GM18868 (cell line): Measurements from ENCODE around the gene PAX5.
A peak's percentile ranks its signal among the peaks of the same experiment; 100 is the strongest.

Experiments used
- ATAC-seq: cut with Tn5 transposase; IDR thresholded peaks from one replicate; pipeline ENCODE4 v1.9.1; 2021; ENCODE audit warnings: mild to moderate bottlenecking, moderate library complexity; ENCODE audit not compliant: unreplicated experiment

The PAX5 gene

DNA sequence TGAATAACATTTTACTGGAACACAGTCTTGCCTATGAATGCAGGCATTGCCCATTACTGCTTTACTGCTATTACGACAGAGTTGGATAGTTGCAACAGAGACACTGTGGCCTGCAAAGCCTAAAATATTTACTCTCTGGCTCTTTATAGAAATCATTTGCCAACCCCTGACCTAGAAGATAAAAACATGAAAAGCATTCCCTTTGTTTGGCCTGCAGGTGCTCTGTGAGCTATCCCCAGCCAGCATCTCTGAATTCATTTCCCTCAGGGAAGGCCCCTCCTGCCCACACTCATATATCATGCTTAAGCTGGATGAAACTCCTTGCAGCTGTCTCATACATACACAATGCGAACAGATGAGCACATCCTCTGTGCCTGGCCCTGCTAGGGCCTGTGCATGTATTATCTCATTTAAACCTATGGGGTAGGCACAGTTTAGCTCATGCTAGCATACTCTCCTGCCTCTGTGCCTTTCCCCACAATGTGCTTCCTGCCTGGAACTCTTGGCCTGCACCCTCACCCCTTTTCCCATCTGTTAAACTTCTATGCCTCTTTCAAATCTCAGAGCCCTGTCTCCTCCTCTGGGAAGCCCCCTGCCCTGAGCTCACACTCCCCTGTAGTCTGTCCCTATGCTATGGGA lies 193.1 kb downstream of the PAX5 start:
- ATAC-seq, result no peak

DNA sequence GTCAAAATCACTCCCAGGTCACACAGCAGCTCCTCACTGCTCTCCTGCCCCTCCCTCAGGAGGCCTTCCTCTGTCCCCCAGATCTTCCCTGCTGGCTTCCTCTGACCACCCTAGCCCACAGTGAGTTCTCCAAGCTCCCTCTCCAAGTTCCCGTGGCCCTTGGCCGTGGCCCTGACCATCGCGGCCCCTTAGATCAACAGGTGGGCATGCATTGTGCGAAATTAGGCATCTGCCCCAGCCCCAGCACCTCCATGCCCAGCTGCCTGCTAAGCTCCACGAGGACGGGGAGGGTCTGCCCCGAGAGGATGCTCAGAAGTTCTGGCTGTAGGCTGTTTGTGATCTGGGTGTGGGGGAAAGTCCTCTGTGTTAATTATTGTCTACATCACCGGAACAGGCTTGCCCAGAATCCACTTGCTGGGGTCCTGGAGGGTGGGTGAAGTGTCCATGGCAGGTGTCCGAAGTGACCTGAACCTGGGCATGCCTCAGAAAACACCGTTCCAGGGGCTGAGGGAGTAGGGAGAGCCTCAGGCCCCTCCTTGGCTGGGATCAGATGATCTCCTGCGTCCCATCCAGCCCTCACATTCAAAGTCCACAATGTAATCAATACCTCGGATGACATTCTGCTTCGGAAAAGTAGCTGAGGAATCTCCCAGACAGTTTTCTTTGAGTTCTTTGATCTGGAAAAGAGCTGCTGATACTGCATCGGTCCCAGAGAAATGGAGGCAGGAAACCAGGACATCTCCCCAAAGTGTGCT lies 194.8 kb downstream of the PAX5 start:
- ATAC-seq, result no peak

- no peak for ATAC-seq
These were observed 196.3 kb downstream of the PAX5 start for GRCh38 chr9:36837431-36838405.

- ATAC-seq, result no peak
These were observed 197.6 kb downstream of the PAX5 start for GRCh38 chr9:36836486-36836885.

DNA sequence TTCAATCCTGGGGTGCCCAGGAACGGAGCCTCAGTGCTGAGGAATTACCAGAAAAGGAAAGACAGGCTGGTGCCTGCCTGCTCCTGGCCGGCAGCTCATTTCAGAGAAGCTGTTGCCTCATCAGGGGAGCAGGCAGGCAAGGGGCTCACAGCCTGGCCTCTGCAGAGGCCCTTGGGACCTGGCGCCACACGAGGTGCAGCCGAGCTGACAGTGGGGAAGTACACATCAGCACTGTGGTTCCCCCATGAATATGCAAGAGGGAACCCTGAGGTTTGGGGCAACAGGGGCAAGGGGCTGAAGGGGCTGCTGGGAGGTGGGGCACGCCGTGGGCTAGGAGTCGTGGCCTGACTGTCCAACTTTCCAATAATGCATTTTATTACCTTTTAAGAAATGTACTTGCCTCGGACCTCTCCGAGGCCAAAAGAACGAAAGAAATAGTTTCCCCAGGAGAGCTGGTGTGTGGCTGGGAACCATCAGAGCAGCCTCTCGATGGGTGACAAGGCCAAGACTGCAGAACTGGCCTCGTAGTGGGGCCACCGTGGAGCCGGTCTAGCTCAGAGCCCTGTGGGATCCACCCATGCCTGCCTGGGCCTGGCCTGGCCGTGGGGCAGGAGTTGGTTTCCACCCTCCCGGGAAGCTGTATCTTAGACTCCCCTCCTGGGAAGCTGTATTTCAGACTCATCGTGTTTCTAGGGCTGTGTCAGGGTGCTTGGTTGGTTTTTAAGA lies 198.6 kb downstream of the PAX5 start:
- ATAC-seq, result peak; percentile 65

DNA sequence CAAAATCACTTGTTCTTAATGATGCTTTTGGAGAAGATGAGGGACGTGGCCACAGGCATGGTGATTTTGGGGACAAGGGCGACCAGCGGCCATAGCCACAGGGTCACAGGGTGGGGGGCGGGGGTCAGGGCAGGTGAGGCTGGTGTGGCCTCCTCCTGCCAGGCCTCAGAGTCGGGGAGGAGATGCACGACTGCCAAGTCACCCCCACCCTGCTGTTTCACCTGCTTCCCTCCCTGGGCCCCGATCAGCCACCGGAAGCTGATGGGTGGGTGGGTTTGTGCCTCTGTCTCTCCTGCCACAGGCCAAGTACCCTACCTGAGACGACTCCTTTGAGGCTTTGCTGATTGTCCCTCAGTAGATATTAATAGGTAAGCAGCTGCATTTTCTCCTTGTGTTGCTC lies 199.3 kb downstream of the PAX5 start:
- ATAC-seq, result peak; percentile 1

DNA sequence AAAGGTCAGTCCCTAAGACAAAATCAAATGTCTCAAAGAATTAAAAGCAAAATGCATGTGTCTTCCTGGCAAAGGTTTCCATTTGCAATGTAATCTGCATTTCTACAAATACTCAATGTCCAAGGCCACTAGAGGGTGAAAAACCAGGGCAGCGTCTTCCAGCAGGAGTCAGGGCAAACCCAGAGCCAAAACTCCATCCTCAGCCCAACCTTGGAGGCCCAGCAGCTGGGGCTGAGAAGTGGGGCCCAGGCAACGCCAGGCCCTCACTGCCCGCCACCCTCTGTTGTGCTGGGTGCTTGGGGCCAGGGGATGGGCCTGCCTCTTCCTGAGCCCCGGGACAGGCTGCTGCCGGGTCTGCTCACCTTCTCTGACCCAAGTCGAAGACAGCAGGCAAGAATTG lies 200.1 kb downstream of the PAX5 start:
- no peak for ATAC-seq

DNA sequence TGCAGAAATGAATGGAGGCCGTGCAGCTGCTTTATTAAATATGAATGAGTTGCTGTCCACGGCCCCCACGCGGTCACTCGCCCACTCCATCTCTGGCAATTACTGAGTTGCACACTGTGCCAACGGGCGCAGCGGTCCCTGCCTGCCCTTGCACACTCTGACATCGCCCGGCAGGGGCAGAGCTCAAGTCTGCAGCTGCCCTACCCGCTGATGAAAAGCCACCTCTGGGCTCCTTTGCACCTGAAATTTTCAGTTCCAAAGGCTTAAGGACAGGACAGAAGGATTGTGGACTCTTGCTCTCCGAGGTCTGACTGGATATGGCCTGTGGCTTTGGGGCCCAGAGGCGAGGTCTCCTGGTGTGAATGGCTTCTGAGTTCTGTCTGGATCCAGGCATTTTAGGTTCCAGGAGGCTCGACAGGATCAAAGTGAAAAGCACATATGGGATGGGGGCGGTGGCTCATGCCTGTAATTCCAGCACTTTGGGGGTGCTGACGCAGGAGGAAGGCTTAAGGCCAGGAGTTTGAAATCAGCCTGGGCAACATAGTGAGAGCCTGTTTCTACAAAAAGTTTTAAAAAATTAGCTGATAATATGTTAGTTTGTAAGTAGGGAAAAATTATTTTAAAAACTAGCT lies 201.8 kb downstream of the PAX5 start:
- ATAC-seq, result no peak

DNA sequence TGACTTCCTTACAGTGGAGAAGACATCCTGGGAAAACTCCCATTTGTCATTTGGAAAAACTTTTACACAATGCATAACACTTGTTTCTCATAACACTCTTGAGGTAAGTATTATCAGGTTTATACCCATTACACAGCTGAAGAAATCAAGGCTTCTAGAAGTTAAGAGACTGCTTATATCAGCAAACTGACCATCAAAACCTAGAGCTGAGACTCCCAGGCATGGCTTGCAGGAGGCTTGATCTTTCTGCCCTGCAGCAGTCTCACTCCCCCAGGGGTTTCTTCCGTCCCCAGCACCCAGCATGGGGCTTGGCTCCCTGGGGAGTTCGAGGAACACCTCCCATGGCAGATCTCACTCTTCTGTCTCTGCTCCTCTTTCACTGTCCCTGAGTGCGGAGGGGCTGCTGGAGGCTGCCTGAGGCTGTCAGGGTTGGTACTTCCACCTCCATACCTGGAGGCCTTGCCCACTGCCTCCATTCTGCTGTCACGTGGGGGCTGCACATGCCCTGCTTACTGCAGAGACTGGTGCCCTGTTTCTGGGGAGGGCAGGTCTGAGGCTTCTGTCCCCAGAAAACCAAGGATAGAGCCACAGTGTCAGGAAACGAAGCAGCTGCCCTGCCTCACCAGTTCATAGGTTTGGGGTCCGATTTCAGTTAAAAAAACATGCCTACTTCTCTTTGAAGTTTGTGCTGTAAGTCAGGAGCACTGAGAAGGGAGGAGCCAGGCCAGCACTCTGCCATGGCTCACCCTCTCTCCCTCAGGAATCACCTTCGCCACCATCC lies 202.5 kb downstream of the PAX5 start:
- ATAC-seq, result no peak

GRCh38 chr9:36828611-36829013 lies 205.5 kb downstream of the PAX5 start:
- ATAC-seq, result no peak

DNA sequence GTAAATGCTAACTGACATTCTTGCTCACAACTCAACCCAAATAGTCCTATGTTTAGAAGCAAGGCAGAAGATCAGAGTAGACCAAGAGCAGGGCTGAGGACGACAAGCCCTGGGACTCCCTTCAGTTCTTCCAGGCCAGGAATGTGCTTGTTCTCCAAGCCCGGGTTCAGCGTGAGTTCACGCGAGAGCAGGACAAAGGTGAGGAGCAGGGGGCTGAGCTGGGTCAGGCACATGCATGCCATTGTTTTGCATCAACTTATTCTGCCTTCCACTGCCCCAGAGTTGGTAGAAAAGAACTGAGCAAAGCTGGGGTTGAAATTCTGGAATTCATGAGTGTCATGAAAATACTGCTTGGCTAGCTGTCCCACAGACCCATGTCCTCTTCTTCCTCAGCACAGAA lies 206.5 kb downstream of the PAX5 start:
- no peak for ATAC-seq

DNA sequence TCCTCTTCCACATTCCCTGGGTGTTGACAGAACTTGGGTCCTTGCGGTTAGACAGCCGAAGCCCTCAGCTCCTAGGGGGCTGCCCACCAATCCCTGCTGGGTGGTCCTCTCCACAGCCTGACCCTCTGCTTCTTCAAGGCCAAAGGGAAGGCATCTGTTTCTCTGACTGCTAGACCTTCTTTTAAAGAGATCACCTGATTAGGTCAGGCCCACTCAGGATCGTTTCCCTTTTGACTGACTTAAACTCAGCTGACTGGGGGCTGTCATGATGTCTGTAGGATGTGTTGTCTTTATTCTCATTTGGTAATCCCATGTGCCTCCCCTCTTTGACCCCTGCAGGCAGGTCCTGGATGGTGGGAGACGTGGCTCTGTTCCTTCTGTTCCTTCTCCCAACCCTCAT lies 207.5 kb downstream of the PAX5 start:
- no peak for ATAC-seq

GRCh38 chr9:36825179-36825578 lies 208.9 kb downstream of the PAX5 start:
- ATAC-seq, result no peak

GRCh38 chr9:36823934-36824333 lies 210.1 kb downstream of the PAX5 start:
- no peak for ATAC-seq

GRCh38 chr9:36823466-36823865 lies 210.6 kb downstream of the PAX5 start:
- ATAC-seq, result no peak

GRCh38 chr9:36822201-36822600 lies 211.9 kb downstream of the PAX5 start:
- ATAC-seq, result no peak

DNA sequence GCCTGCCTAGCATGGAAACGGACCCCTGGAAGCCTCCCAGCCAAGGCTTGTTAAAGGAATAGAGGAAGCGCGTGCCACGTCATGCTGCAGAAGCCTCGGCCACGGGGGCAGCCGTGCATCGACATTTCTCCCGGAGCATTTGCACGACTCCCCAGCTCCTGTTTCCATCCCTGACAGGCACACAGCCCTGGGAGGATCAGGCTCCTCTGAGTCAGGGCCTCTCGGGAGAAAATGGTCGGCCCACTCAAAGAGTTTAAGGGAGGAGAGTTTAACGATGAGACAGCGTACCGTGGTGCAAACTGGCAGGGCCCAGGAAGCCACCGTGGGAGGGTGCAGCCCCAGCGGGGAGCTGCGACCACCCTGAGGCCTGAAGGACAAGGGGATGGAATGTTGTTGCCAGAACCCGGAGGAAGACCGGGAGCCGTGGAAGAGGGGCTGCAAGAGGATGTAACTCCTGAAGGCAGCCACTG lies 213.6 kb downstream of the PAX5 start:
- no peak for ATAC-seq

- ATAC-seq, result no peak
These were observed 214.8 kb downstream of the PAX5 start for GRCh38 chr9:36818965-36819870.
